Neuronal stem cell (in vitro differentiated cells): Measurements from ENCODE around the gene SMIM35.
A peak's percentile ranks its signal among the peaks of the same experiment; 100 is the strongest.

Experiments used
- DNase-seq: peaks from one replicate; pipeline ENCODE4 v3.0.0-alpha.2; 2013; ENCODE audit warnings: low spot score
- H2AFZ ChIP-seq: one replicate; pipeline ENCODE4 v1.6.1; 2013; ENCODE audit warnings: mild to moderate bottlenecking, low read length, inconsistent platforms
- H2AK5ac ChIP-seq: 2 replicates; pipeline ENCODE4 v1.6.1; 2013; ENCODE audit warnings: low read depth, mild to moderate bottlenecking, inconsistent platforms, low read length, moderate library complexity, mixed read lengths
- H2BK120ac ChIP-seq: 2 replicates; pipeline ENCODE4 v1.6.1; 2013; ENCODE audit warnings: low read depth, mild to moderate bottlenecking, inconsistent platforms, low read length, moderate library complexity, mixed read lengths
- H2BK12ac ChIP-seq: one replicate; pipeline ENCODE4 v1.6.1; 2013; ENCODE audit warnings: low read length, inconsistent platforms
- H2BK15ac ChIP-seq: 2 replicates; pipeline ENCODE4 v1.6.1; 2013; ENCODE audit warnings: mild to moderate bottlenecking, low read length, inconsistent platforms, mixed read lengths
- H2BK5ac ChIP-seq: one replicate; pipeline ENCODE4 v1.6.1; 2013; ENCODE audit warnings: inconsistent platforms, mild to moderate bottlenecking, low read length, moderate library complexity
- H3K14ac ChIP-seq: one replicate; pipeline ENCODE4 v1.6.1; 2013; ENCODE audit warnings: low read length, inconsistent platforms
- H3K18ac ChIP-seq: 2 replicates; pipeline ENCODE4 v1.6.1; 2013; ENCODE audit warnings: low read length, inconsistent platforms
- H3K23ac ChIP-seq: 2 replicates; pipeline ENCODE4 v1.6.1; 2013; ENCODE audit warnings: low read depth, mild to moderate bottlenecking, mixed read lengths, low read length, inconsistent platforms; ENCODE audit not compliant: poor library complexity
- H3K27ac ChIP-seq: replicated peaks from 3 replicates; pipeline ENCODE4 v1.5.1; 2013; ENCODE audit warnings: low read length, inconsistent platforms
- H3K27me3 ChIP-seq, 3 experiments: 2 replicates each; pipeline ENCODE4 v1.6.1; 2013; ENCODE audit warnings: low read length in 3 of 3, mild to moderate bottlenecking in 2 of 3, inconsistent platforms in 1 of 3, low read depth in 1 of 3, mixed read lengths in 1 of 3, moderate library complexity in 1 of 3; ENCODE audit not compliant: control insufficient read depth in 3 of 3, insufficient read depth in 3 of 3
- H3K36me3 ChIP-seq, 2 donors: replicated peaks in 1 of 2; 2 replicates each; pipeline ENCODE4 v1.6.1; 2013; ENCODE audit warnings: low read length in 2 of 2; ENCODE audit not compliant: control insufficient read depth in 2 of 2, insufficient read depth in 2 of 2
- H3K4ac ChIP-seq: 2 replicates; pipeline ENCODE4 v1.6.1; 2013; ENCODE audit warnings: inconsistent platforms, mild to moderate bottlenecking, low read length, moderate library complexity
- H3K4me1 ChIP-seq, 2 donors: 1 replicate in 1 of 2; 2 replicates in 1 of 2; pipeline ENCODE4 v1.6.1; 2013; ENCODE audit warnings: low read length in 2 of 2, low read depth in 1 of 2; ENCODE audit not compliant: control insufficient read depth in 2 of 2, insufficient read depth in 1 of 2
- H3K4me2 ChIP-seq: one replicate; pipeline ENCODE4 v1.6.1; 2013; ENCODE audit warnings: mild to moderate bottlenecking, low read length, inconsistent platforms; ENCODE audit not compliant: insufficient read depth, poor library complexity, severe bottlenecking
- H3K4me3 ChIP-seq, 2 donors: 2 replicates each; pipeline ENCODE4 v1.5.1; 2013; ENCODE audit warnings: low read length in 2 of 2, mild to moderate bottlenecking in 2 of 2, inconsistent platforms in 1 of 2, moderate library complexity in 1 of 2
- H3K79me1 ChIP-seq: one replicate; pipeline ENCODE4 v1.6.1; 2013; ENCODE audit warnings: low read depth, mild to moderate bottlenecking, inconsistent platforms, low read length, moderate library complexity
- H3K9ac ChIP-seq: one replicate; pipeline ENCODE4 v1.6.1; 2013; ENCODE audit warnings: mild to moderate bottlenecking, low read depth, low read length, inconsistent platforms; ENCODE audit not compliant: poor library complexity
- H3K9me3 ChIP-seq, 2 donors: replicated peaks in 1 of 2; 2 replicates each; pipeline versions ENCODE3 to v1.6.1; 2013; ENCODE audit warnings: low read length in 2 of 2, mild to moderate bottlenecking in 2 of 2, inconsistent platforms in 1 of 2, low read depth in 1 of 2, mixed read lengths in 1 of 2, moderate library complexity in 1 of 2; ENCODE audit not compliant: control insufficient read depth in 2 of 2, insufficient read depth in 1 of 2
- H4K8ac ChIP-seq: one replicate; pipeline ENCODE4 v1.6.1; 2013; ENCODE audit warnings: low read depth, mild to moderate bottlenecking, inconsistent platforms, low read length, moderate library complexity
- H4K91ac ChIP-seq: one replicate; pipeline ENCODE4 v1.6.1; 2013; ENCODE audit warnings: low read length, low read depth, mild to moderate bottlenecking, inconsistent platforms; ENCODE audit not compliant: poor library complexity
- WGBS, 2 donors: extraction: QIAGEN DNeasy Blood & Tissue Kit; methylation state at CpG; one replicate each; pipeline ENCODE4 v1.1.7; 2013; ENCODE audit warnings: missing lambda C conversion rate in 2 of 2, mixed read lengths in 1 of 2; ENCODE audit not compliant: insufficient read length in 2 of 2, insufficient replicate concordance in 1 of 2; ENCODE audit errors: extremely low coverage in 2 of 2; 5-methylcytosine and 5-hydroxymethylcytosine counted together

Gene SMIM35

GRCh38 chr11:118073554-118073953, 13.2 kb downstream of the SMIM35 start:
- Histone ChIP-seq H2AK5ac (no peak overlapping the region), H3K18ac (peak overlapping the region; percentile 34), H3K27me3 (peaks cover 0 to 11% (median 0%) of the 10 kb centered on the region in 3 experiments), H3K14ac (no peak overlapping the region), H2BK5ac (no peak overlapping the region), H2BK12ac (no peak overlapping the region), H3K4me3 (no peak overlapping the region), H4K91ac (no peak overlapping the region), H3K4ac (no peak overlapping the region), H3K9me3 (no peaks in the 10 kb centered on the region), H3K23ac (no peak overlapping the region), H2AFZ (no peak overlapping the region), H3K79me1 (no peaks in the 10 kb centered on the region), H3K4me1 (no peaks in the 10 kb centered on the region), H3K4me2 (no peak overlapping the region), H3K27ac (no peak overlapping the region), H2BK15ac (no peak overlapping the region), H4K8ac (peak overlapping the region; percentile 84), H3K36me3 (no peaks in the 10 kb centered on the region), H2BK120ac (no peak overlapping the region), H3K9ac (no peak overlapping the region)
- DNase-seq: no peak
- WGBS, 2 donors: no CpG with 5 or more reads among the region's 9 CpGs

- Histone ChIP-seq H3K9me3 (no peaks in the 10 kb centered on the region), H3K4me3 (no peak overlapping the region), H2AK5ac (no peak overlapping the region), H3K4me2 (no peak overlapping the region), H4K91ac (no peak overlapping the region), H2BK5ac (no peak overlapping the region), H2BK12ac (no peak overlapping the region), H3K27ac (no peak overlapping the region), H3K79me1 (no peaks in the 10 kb centered on the region), H3K27me3 (no peaks in the 10 kb centered on the region), H2BK15ac (no peak overlapping the region), H4K8ac (no peak overlapping the region), H3K9ac (no peak overlapping the region), H3K4me1 (peaks cover 0 to 5% of the 10 kb centered on the region in 2 donors), H2BK120ac (no peak overlapping the region), H3K14ac (no peak overlapping the region), H3K18ac (no peak overlapping the region), H3K36me3 (no peaks in the 10 kb centered on the region), H3K4ac (no peak overlapping the region), H2AFZ (no peak overlapping the region), H3K23ac (no peak overlapping the region)
- WGBS, 2 donors: no CpG with 5 or more reads among the region's 3 CpGs
- no peak for DNase-seq
Measured at GRCh38 chr11:118071416-118072030, 15.2 kb downstream of the SMIM35 start.

GRCh38 chr11:118068945-118069612, 17.7 kb downstream of the SMIM35 start:
- no peak overlapping the region for H2BK5ac ChIP-seq
- no peaks in the 10 kb centered on the region for H3K9me3 ChIP-seq
- H4K91ac ChIP-seq: no peak overlapping the region
- H2BK12ac ChIP-seq: no peak overlapping the region
- H3K36me3 ChIP-seq: no peaks in the 10 kb centered on the region
- H3K4ac ChIP-seq: no peak overlapping the region
- no peak overlapping the region for H2BK120ac ChIP-seq
- H3K4me3 ChIP-seq: no peak overlapping the region
- H3K4me2 ChIP-seq: no peak overlapping the region
- no CpG with 5 or more reads among the region's 10 CpGs for WGBS, 2 donors
- H3K23ac ChIP-seq: no peak overlapping the region
- no peak overlapping the region for H2AFZ ChIP-seq
- no peak overlapping the region for H3K14ac ChIP-seq
- no peak overlapping the region for H2BK15ac ChIP-seq
- no peak overlapping the region for H3K18ac ChIP-seq
- H3K4me1 ChIP-seq: peaks cover 0 to 5% of the 10 kb centered on the region in 2 donors
- no peaks in the 10 kb centered on the region for H3K79me1 ChIP-seq
- no peak overlapping the region for H3K27ac ChIP-seq
- H4K8ac ChIP-seq: no peak overlapping the region
- no peak for DNase-seq
- H3K9ac ChIP-seq: no peak overlapping the region
- H3K27me3 ChIP-seq: no peaks in the 10 kb centered on the region
- H2AK5ac ChIP-seq: no peak overlapping the region

- H3K18ac ChIP-seq: no peak overlapping the region
- no peak overlapping the region for H2AFZ ChIP-seq
- no peak for DNase-seq
- no peak overlapping the region for H2BK12ac ChIP-seq
- H2BK15ac ChIP-seq: no peak overlapping the region
- H3K4me3 ChIP-seq: no peak overlapping the region
- no peak overlapping the region for H3K4me2 ChIP-seq
- H3K4me1 ChIP-seq: peaks cover 0 to 5% of the 10 kb centered on the region in 2 donors
- H4K91ac ChIP-seq: no peak overlapping the region
- no peak overlapping the region for H3K27ac ChIP-seq
- H2AK5ac ChIP-seq: no peak overlapping the region
- H4K8ac ChIP-seq: no peak overlapping the region
- WGBS, 2 donors: no CpG with 5 or more reads among the region's 24 CpGs
- no peak overlapping the region for H3K4ac ChIP-seq
- H3K27me3 ChIP-seq: no peaks in the 10 kb centered on the region
- H3K9ac ChIP-seq: no peak overlapping the region
- H3K36me3 ChIP-seq: no peaks in the 10 kb centered on the region
- H3K23ac ChIP-seq: no peak overlapping the region
- H3K79me1 ChIP-seq: no peaks in the 10 kb centered on the region
- H2BK5ac ChIP-seq: no peak overlapping the region
- H3K9me3 ChIP-seq: no peaks in the 10 kb centered on the region
- H2BK120ac ChIP-seq: no peak overlapping the region
- no peak overlapping the region for H3K14ac ChIP-seq
Measured at GRCh38 chr11:118068206-118068944, 18.4 kb downstream of the SMIM35 start.
